Measurements from ENCODE around the gene FGF2. TPM values are rescaled to one million over a fixed set of nuclear protein-coding genes. Genes with fewer than 3 reads are reported as not detected.
"Not testable (repeated sequence)": the region's sequence is repeated elsewhere in the genome, so short reads cannot be mapped to it uniquely, and the experiment has no call there.

Gene FGF2
- total RNA-seq, 4 donors from 2014 or later, result 5.1 to 57.9 (median 33.5) TPM

DNA sequence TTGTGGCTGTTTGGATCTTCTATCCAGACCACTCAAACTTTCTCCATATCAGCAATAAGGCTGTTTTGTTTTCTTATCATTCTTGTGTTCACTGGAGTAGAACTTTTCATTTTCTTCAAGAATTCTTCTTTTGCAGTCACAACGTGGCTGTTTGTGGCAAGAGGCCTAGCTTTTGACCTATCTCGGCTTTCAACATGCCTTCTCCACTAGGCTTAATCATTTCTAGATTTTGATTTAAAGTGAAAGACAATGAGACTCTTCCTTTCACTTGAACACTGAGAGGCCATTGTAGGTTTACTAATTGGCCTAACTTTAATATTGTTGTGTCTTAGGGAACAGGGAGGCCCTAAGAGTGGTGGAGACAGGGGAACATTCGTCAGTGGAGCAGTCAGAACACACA lies 19.1 kb downstream of the FGF2 start:
- Histone ChIP-seq H3K27ac (no peak overlapping the region), H3K27me3 (no peaks in the 10 kb centered on the region), H3K36me3 (no peaks in the 10 kb centered on the region), H3K9me3 (no peaks in the 10 kb centered on the region), H3K4me1 (no peaks in the 10 kb centered on the region), H3K4me3 (no peak overlapping the region)
- intact Hi-C loops (cut with DNase I; ENCODE audit: low total_unique reads), result no loop called here
- no peak for TF ChIP-seq POLR2A (IDR thresholded peaks at IDR 0.05)
- TF ChIP-seq, protein P1, sequence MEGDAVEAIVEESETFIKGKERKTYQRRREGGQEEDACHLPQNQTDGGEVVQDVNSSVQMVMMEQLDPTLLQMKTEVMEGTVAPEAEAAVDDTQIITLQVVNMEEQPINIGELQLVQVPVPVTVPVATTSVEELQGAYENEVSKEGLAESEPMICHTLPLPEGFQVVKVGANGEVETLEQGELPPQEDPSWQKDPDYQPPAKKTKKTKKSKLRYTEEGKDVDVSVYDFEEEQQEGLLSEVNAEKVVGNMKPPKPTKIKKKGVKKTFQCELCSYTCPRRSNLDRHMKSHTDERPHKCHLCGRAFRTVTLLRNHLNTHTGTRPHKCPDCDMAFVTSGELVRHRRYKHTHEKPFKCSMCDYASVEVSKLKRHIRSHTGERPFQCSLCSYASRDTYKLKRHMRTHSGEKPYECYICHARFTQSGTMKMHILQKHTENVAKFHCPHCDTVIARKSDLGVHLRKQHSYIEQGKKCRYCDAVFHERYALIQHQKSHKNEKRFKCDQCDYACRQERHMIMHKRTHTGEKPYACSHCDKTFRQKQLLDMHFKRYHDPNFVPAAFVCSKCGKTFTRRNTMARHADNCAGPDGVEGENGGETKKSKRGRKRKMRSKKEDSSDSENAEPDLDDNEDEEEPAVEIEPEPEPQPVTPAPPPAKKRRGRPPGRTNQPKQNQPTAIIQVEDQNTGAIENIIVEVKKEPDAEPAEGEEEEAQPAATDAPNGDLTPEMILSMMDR (IDR thresholded peaks at IDR 0.05), result no peak
- DNase-seq, result no peak

DNA sequence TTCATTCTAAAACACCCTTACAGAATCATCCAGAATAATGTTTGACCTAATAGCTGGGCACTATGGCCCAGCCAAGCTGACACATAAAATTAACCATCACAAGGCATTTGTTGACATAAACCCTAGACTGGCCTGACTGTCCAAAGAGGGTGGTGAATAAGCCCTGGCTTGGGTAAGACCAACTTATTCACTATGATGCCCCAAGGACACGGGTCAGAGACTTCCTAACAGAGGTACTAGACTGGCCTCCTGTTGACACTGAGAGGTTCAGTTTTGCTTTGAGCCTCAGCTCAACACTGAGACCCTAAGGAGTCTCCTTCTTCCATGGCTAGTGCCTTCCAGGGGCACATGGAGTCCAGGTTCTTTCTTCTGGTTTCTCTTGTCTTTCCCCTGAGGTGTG lies 21.3 kb downstream of the FGF2 start:
- intact Hi-C loops (cut with DNase I; ENCODE audit: low total_unique reads), result no loop called here
- Histone ChIP-seq H3K27me3 (no peaks in the 10 kb centered on the region), H3K27ac (no peak overlapping the region), H3K4me1 (no peaks in the 10 kb centered on the region), H3K4me3 (no peak overlapping the region), H3K36me3 (no peaks in the 10 kb centered on the region), H3K9me3 (no peaks in the 10 kb centered on the region)
- DNase-seq, result no peak
- TF ChIP-seq POLR2A (IDR thresholded peaks at IDR 0.05), result no peak
- TF ChIP-seq, protein P1 (IDR thresholded peaks at IDR 0.05), result no peak

DNA sequence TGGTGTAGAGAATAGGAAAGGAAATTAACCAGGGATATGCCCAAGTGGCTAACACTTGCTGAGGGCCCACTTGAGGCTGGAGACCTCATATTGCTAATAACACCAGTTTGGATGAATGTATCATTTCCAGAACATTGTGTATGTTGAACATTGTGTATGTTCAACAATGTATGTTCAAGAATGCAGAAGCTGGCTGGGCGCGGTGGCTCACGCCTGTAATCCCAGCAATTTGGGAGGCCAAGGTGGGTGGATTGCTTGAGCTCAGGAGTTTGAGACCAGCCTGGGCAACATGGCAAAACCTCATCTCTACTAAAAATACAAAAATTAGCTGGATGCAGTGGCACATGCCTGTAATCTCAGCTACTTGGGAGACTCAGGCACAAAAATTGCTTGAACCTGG lies 23.2 kb downstream of the FGF2 start:
- H3K36me3 ChIP-seq; H3K9me3 ChIP-seq; DNase-seq; H3K4me1 ChIP-seq; H3K27ac ChIP-seq; intact Hi-C loops (cut with DNase I; ENCODE audit: low total_unique reads); H3K4me3 ChIP-seq; H3K27me3 ChIP-seq: not testable (repeated sequence)

DNA sequence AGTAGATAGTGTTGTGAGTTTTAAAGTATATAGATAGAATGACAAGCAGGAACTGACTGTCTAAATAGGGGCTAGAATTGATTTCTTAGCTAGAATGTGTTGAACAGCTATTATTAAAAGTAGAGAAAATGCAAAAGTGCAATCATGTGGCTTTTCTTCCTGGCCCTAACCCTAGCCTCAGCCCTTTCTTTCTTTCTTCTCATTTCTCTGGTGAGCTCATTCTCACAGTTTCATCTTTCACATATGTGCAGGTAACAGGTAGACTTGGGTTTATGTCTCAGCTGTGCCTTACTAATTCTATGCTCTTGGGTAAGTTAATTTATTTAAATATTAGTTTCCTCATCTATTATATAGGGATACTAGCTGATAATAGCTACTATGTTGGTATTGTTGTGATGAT lies 24.9 kb downstream of the FGF2 start:
- H3K4me3 ChIP-seq, result no peak overlapping the region
- no peak for TF ChIP-seq POLR2A (IDR thresholded peaks at IDR 0.05)
- TF ChIP-seq, protein P1 (IDR thresholded peaks at IDR 0.05), result no peak
- H3K9me3 ChIP-seq, result no peaks in the 10 kb centered on the region
- no peak for DNase-seq
- H3K36me3 ChIP-seq, result no peaks in the 10 kb centered on the region
- H3K27ac ChIP-seq, result no peak overlapping the region
- no peaks in the 10 kb centered on the region for H3K4me1 ChIP-seq
- intact Hi-C loops (cut with DNase I; ENCODE audit: low total_unique reads), result no loop called here
- no peaks in the 10 kb centered on the region for H3K27me3 ChIP-seq

DNA sequence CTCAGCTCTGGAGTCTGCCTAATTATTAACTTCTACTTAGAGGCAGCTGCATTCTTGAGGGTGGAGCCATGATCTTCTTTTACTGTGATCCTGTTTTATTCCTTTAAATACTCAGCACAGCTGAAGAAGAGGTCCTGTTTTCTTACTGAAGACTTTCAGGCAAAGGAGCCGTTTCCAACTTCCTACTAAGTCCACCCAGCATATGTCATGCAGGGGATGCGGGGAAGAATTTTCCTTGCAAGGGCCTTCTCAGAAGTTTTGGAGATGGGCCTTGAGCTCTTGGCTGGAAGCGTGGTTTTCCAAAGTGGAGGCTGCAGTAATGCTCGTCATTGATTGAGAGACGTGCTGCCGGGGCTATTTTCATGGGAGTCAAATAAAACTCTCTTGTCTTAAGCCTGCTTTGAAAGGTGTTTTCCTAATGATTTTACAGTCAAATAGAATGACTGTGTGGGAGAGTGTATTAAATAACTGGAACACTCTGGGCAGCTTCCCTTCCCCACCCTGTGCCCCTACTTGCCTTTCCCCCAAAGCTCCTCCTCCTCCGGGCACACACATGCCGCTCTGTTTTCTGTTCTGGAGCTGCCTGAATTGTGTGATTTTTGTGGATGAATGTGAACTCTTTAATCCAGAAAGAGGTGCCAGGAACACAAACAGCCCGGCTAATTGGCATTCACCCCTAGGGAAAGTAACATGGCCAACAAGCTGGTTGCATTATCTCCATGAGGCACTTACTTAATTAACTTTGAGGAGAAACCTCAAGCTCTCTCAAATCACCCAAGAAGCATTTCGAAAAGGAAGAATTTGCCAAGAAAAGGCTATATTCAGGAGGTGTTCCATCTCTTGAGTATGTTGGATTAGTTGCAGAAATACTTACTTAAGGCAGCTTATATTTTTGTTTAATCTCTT lies 28.1 kb downstream of the FGF2 start:
- peak overlapping the region; percentile 57 to 64 for H3K27ac ChIP-seq
- TF ChIP-seq, protein P1 (IDR thresholded peaks at IDR 0.05), result no peak
- no peak for TF ChIP-seq POLR2A (IDR thresholded peaks at IDR 0.05)
- intact Hi-C loops (cut with DNase I; ENCODE audit: low total_unique reads), result no loop called here
- H3K9me3 ChIP-seq, result no peaks in the 10 kb centered on the region
- peak; percentile 35 to 40 for DNase-seq
- no peaks in the 10 kb centered on the region for H3K27me3 ChIP-seq
- peaks cover 0 to 7% of the 10 kb centered on the region in 2 donors for H3K4me1 ChIP-seq
- peak overlapping the region in 1 of 2 donors; percentile 1 for H3K4me3 ChIP-seq
- no peaks in the 10 kb centered on the region for H3K36me3 ChIP-seq

All from uterus (tissue), 4 donors.